AG04450 (cell line): ENCODE results near the gene CBLN3. TPM values are rescaled to one million over a fixed set of nuclear protein-coding genes. Genes with fewer than 3 reads are reported as not detected.

Experiments
- CTCF ChIA-PET: fragments of 300-600, 350-600 bp; formaldehyde crosslinking; extraction: SDS; loops from one replicate; lab custom pipeline; 2022; ENCODE audit warnings: antibody characterized with exemption, inconsistent platforms; lab: Charles Lee
- POLR2A ChIA-PET: fragments of 350-600 bp; formaldehyde crosslinking; extraction: SDS; loops from one replicate; lab custom pipeline; 2021; ENCODE audit warnings: antibody characterized with exemption, inconsistent platforms; lab: Yijun Ruan, JAX
- DNase-seq: peaks from one replicate; pipeline ENCODE4 v3.0.0-alpha.2; 2011; ENCODE audit warnings: low read depth, low spot score
- H3K27ac ChIP-seq: one replicate; pipeline ENCODE4 v1.5.1; 2012; ENCODE audit warnings: low read depth, low read length, control low read depth
- H3K27me3 ChIP-seq: one replicate; pipeline ENCODE4 v1.6.0; 2012; ENCODE audit warnings: low read length; ENCODE audit not compliant: control insufficient read depth, insufficient read depth
- H3K4me3 ChIP-seq: 2 replicates; pipeline ENCODE4 v1.5.1; 2011; ENCODE audit warnings: mild to moderate bottlenecking, low read depth, low read length, control low read depth
- H3K9me3 ChIP-seq: 2 replicates; pipeline ENCODE4 v1.5.1; 2012; ENCODE audit warnings: low read length; ENCODE audit not compliant: control insufficient read depth, insufficient read depth
- polyA plus RNA-seq: library from polyadenylated mRNA; depleted of rRNA; stranded (reverse); fragments of >200 nt; gene quantifications from 2 replicates; pipeline ENCODE4 v1.2.3, GENCODE V29; 2011
- TF ChIP-seq, protein P1 (sequence below): IDR thresholded peaks from 2 replicates; pipeline ENCODE4 v1.5.1; 2011; ENCODE audit warnings: low read depth, low read length, control low read depth, inconsistent platforms

CBLN3 gene
- polyA plus RNA-seq, 1 experiment = 1.8 TPM

DNA sequence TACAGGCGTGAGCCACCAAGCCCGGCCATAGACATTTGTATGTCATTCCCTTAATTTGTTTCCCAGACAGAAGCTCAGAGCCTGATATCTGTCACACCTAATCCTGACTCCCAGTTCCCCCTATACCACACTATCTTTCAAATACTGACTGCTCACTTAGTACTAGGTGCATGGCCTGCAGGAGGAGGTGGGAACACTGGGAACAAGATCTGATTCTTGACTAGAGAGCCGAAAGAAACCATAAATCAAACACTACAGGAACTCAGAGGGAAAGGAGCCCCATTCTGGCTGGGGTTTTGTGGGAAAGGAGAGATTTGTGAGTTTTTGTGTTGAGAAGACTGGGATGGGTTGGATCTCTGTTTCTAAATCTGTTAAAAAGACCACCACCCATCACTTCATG is 5.2 kb upstream of the CBLN3 start:
- TF ChIP-seq, protein P1, sequence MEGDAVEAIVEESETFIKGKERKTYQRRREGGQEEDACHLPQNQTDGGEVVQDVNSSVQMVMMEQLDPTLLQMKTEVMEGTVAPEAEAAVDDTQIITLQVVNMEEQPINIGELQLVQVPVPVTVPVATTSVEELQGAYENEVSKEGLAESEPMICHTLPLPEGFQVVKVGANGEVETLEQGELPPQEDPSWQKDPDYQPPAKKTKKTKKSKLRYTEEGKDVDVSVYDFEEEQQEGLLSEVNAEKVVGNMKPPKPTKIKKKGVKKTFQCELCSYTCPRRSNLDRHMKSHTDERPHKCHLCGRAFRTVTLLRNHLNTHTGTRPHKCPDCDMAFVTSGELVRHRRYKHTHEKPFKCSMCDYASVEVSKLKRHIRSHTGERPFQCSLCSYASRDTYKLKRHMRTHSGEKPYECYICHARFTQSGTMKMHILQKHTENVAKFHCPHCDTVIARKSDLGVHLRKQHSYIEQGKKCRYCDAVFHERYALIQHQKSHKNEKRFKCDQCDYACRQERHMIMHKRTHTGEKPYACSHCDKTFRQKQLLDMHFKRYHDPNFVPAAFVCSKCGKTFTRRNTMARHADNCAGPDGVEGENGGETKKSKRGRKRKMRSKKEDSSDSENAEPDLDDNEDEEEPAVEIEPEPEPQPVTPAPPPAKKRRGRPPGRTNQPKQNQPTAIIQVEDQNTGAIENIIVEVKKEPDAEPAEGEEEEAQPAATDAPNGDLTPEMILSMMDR = no peak
- Histone ChIP-seq H3K4me3 (no peak overlapping the region), H3K9me3 (peaks cover 3% of the 10 kb centered on the region; the same call in 1 of the 2 replicates), H3K27ac (no peak overlapping the region), H3K27me3 (no peaks in the 10 kb centered on the region)
- ChIA-PET POLR2A (no interaction called here), CTCF (interaction anchor here (0.6 to 13.3 kb wide), 4 partner anchors 45 to 127 kb away, joined by 5 to 712 read pairs (median 100); partner anchors contain the start of genes ADCY4, CIDEB, LTB4R2 and RIPK3)
- no peak for DNase-seq

DNA sequence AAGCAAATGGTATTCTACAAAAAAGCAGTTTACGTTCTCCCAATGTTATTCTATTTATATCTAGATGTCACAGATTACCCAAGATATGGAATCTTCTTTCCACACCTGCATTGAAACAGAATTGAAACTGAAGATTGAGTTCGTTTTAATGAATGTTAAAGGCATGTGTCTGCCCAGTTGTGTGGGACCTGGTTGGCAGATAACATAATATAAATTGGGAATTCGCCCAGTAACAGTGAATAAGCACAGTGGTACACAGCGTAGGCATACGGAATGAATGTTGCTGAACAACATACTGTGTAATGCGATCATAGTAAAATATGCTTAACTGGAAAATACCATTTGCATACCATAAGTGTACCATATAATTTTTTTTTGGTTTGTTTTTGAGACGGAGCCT is 4.6 kb upstream of the CBLN3 start:
- CTCF ChIA-PET = interaction anchor here (1.3 to 13.3 kb wide), 4 partner anchors 68 to 126 kb away, joined by 3 to 712 read pairs (median 100); partner anchors contain the start of genes ADCY4, CIDEB, LTB4R2 and RIPK3
- POLR2A ChIA-PET = no interaction called here
- Histone ChIP-seq H3K4me3 (no peak overlapping the region), H3K27me3 (no peaks in the 10 kb centered on the region), H3K27ac (no peak overlapping the region), H3K9me3 (peaks cover 3% of the 10 kb centered on the region; the same call in 1 of the 2 replicates)
- TF ChIP-seq, protein P1 = no peak
- no peak for DNase-seq

DNA sequence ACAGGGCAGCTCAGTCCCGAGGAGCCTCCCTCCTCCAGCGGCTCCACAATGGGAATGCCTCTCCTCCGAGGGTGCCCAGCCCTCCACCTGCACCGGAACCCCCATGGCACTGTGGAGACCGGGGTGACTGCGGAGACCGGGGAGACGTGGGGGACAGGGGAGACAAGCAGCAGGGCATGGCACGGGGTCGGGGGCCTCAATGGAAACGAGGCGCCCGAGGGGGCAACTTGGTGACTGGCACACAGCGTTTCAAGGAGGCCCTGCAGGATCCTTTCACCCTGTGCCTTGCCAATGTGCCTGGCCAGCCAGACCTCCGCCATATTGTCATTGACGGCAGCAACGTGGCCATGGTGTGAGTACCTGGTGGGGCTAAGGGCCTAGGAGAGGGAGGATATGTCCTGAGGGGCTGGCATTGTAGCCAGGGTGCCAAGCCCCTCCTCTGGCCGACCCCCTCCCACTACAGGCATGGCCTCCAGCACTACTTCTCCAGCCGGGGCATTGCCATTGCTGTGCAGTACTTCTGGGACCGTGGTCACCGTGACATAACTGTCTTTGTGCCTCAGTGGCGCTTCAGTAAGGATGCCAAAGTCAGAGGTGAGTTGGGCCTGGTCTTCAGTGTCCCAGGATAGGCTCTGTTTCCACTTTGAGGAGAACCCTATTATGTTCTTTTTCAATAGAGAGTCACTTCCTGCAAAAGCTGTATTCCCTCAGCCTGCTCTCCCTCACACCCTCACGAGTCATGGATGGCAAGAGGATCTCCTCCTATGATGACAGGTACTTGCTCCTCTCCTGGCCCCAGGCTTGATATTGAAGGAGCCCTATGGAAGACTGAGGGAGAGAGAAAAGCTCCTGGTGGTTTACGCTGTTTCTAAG is 3.0 kb upstream of the CBLN3 start:
- CTCF ChIA-PET = interaction anchor here (0.6 to 13.3 kb wide), 47 partner anchors 9 to 1125 kb away, joined by 3 to 712 read pairs (median 8); partner anchors contain the start of genes ADCY4, CHMP4A, CIDEB and DHRS1
- no peak for DNase-seq

DNA sequence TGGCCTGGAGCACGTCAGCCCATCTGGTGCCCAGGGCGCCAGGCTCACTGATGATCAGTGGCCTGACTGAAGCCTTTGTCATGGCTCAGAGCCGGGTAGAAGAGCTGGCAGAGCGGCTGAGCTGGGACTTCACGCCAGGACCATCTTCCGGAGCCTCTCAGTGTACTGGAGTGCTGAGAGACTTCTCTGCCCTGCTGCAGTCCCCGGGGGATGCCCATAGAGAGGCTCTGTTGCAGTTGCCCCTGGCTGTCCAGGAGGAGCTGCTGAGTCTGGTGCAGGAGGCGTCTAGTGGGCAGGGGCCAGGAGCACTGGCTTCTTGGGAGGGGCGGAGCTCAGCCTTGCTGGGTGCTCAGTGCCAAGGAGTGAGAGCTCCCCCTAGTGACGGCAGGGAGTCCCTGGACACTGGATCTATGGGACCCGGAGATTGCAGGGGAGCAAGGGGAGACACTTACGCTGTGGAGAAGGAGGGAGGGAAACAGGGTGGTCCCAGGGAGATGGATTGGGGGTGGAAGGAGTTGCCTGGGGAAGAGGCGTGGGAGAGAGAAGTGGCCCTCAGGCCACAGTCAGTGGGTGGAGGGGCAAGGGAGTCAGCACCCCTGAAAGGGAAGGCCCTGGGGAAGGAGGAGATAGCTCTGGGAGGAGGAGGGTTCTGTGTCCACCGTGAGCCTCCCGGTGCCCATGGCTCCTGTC is 2.2 kb upstream of the CBLN3 start:
- CTCF ChIA-PET = interaction anchor here (0.6 to 13.3 kb wide), 56 partner anchors 9 to 1124 kb away, joined by 3 to 712 read pairs (median 5); partner anchors contain the start of genes ADCY4, CHMP4A, CIDEB and DHRS1
- Histone ChIP-seq H3K9me3 (peaks cover 3% of the 10 kb centered on the region; the same call in 1 of the 2 replicates), H3K27ac (no peak overlapping the region), H3K27me3 (no peaks in the 10 kb centered on the region), H3K4me3 (peak overlapping the region; percentile 82)
- POLR2A ChIA-PET = interaction anchor here (0.6 to 3.1 kb wide), 10 partner anchors 10 to 161 kb away, joined by 3 to 42 read pairs (median 5); partner anchors contain the start of genes LTB4R2, RABGGTA and SDR39U1
- peak; percentile 85 for DNase-seq
- TF ChIP-seq, protein P1 = peak; percentile 97

More for the DNA sequence above, 3.0 kb upstream of the CBLN3 start:
- H3K4me3 ChIP-seq = peak overlapping the region; percentile 82
- no peaks in the 10 kb centered on the region for H3K27me3 ChIP-seq
- H3K9me3 ChIP-seq = peaks cover 3% of the 10 kb centered on the region; the same call in 1 of the 2 replicates
- POLR2A ChIA-PET = interaction anchor here (0.6 to 3.1 kb wide), 10 partner anchors 10 to 161 kb away, joined by 3 to 42 read pairs (median 5); partner anchors contain the start of genes LTB4R2, RABGGTA and SDR39U1
- H3K27ac ChIP-seq = no peak overlapping the region
- TF ChIP-seq, protein P1 = no peak
